HG02759 (cell line): Measurements from ENCODE around the gene ASGR2.
"Not testable (repeated sequence)": the region's sequence is repeated elsewhere in the genome, so short reads cannot be mapped to it uniquely, and the experiment has no call there.

ENCODE experiments used
- ATAC-seq: cut with Tn5 transposase; IDR thresholded peaks from one replicate; pipeline ENCODE4 v1.9.1; 2021; ENCODE audit warnings: mild to moderate bottlenecking, moderate library complexity; ENCODE audit not compliant: unreplicated experiment

Gene ASGR2

DNA sequence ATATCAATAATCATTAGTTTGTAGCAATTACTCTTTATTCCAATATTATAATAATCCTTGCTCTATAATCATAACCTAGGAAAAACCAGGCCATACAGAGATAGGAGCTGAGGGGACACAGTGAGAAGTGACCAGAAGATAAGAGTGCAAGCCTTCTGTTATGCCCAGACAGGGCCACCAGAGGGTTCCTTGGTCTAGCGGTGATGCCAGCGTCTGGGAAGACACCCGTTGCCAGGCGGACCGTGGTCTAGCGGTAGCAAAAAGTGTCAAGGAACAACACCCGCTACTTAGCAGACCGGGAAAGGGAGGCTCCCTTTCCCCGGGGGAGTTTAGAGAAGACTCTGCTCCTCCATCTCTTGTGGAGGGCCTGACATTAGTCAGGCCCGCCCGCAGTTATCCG lies 11.8 kb upstream of the ASGR2 start:
- not testable (repeated sequence) for ATAC-seq

GRCh38 chr17:7124923-7125322 lies 10.3 kb upstream of the ASGR2 start:
- no peak for ATAC-seq

DNA sequence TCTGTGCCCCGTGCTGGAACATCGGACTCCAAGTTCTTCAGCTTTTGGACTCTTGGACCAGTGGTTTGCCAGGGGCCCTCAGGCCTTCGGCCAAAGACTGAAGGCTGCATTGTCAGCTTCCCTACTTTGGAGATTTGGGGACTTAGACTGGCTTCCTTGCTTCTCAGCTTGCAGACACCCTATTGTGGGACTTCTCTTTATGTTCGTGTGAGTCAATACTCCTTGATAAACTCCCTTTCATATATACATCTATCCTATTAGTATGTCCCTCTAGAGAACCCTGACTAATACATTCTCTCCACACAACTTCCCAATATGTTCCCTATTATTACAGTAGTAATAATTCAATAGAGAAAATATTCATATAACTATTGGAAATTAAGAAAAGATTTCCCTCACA lies 9.2 kb upstream of the ASGR2 start:
- no peak for ATAC-seq

DNA sequence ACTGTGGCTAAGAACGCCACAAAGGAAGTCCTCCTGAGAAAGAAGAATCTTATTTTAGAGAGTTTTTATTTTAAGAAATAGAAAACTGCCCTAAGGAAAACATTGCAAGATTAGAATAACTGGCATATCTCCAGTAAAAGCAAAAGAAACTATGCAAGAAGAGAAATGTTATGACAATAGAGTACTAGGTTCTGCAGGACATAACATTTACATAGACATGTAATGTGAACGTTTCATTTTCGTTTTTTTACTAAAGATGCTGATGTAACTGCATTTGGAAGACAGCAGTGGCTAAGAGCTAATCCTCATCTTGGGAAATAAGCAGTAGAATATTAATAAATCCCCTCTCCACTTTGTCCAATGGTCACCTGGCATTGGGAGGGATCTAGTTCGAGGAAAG lies 7.8 kb upstream of the ASGR2 start:
- ATAC-seq, result no peak

GRCh38 chr17:7120635-7121034 lies 6.0 kb upstream of the ASGR2 start:
- not testable (repeated sequence) for ATAC-seq

DNA sequence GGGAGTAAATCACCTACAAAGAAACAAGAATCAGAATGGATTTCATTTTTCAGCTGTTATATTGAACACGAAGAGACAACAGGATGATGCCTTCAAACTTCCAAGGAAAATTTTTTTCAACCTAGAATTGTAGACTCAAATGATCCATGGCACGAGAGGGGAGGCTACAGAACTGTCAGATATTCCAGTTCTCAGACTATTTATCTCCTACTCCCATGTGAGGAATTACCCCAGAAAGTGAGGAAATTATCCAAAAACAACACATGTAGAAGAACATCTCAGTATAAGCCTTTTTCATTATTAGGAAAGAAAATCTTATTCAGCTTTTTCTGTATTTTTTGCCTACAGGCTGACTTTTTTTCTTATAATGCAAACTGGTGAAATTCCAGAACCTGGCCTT lies 5.5 kb upstream of the ASGR2 start:
- no peak for ATAC-seq

DNA sequence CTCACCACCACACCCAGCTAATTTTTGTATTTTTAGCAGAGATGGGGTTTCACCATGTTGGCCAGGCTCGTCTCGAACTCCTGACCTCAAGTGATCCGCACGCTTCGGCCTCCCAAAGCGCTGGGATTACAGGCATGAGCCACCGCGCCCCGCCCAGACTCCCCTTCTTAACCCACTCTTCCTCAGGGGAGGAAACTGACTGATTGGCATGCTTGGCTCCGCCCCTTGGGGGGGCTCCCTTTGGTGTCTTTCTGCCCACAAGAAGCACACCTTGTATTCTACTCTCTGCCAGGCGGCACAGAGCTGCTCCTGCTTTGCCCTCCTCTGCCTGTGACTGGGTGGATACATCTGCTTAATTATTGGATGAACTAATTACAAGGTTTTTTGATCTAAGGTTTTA lies 4.7 kb upstream of the ASGR2 start:
- ATAC-seq, result no peak

GRCh38 chr17:7114875-7115614 lies 423 bp upstream of the ASGR2 start:
- ATAC-seq, result no peak

GRCh38 chr17:7113273-7114071 lies 1.1 kb downstream of the ASGR2 start:
- no peak for ATAC-seq

DNA sequence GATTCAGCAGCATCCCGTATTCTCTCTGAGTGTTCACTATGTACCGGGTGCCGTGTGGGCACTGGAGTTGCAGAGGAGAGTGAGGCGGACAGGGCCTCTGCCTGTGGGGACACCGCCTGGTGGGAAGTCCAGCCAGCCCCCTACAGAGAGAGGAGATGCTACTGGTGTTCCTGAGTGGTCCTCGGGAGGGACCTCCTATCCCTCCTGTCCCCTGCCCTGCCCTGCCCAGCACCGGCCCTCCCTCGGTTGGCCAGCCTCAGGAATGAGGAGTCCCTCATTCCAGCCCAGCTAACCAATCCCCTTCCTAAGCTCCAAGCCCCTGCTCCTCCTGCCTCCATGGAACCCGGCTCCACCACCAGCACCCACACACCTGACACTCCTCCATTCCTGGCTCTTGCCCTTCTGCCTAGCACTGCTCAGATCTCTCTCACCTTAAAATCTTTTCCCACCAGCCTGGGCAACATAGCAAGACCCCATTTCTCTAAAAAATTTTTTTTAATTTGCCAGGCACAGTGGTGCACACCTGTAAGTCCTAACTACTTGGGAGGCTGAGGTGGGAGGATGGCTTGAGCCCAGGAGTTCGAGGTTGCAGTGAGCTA lies 2.0 kb downstream of the ASGR2 start:
- ATAC-seq, result no peak

DNA sequence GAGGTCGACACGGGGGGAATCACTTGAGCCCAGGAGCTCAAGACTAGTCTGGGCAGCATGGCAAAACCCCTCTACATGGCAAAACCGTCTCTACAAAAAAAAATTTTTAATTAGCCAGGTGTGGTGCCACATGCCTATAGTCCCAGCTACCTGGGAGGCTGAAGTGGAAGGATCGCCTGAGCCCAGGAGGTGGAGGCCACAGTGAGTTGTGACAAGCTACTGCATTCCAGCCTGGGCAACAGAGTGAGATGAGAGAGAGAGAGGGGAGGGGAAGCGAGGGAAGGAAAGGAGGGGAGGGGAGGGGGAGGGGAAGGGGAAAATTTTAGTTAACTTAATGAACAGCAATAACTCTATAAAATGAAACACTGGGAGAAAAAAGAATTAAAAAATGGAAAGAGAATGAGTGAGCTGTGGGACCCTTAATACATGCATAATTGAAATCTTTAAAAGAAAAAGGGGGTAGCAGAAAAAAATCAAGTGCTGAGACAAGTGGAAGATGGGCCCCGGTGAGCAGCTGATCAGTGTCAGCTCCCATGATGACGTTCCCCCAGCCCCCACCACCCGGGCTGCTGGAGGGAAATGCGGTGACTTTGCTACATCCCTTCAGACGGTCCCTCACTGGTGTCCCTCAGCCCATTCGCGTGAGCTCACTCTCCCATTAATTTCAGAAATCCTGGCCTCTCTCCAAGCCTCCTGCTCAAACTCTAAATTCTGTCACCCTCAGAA lies 2.7 kb downstream of the ASGR2 start:
- no peak for ATAC-seq

GRCh38 chr17:7110617-7111306 lies 3.9 kb downstream of the ASGR2 start:
- ATAC-seq, result no peak

DNA sequence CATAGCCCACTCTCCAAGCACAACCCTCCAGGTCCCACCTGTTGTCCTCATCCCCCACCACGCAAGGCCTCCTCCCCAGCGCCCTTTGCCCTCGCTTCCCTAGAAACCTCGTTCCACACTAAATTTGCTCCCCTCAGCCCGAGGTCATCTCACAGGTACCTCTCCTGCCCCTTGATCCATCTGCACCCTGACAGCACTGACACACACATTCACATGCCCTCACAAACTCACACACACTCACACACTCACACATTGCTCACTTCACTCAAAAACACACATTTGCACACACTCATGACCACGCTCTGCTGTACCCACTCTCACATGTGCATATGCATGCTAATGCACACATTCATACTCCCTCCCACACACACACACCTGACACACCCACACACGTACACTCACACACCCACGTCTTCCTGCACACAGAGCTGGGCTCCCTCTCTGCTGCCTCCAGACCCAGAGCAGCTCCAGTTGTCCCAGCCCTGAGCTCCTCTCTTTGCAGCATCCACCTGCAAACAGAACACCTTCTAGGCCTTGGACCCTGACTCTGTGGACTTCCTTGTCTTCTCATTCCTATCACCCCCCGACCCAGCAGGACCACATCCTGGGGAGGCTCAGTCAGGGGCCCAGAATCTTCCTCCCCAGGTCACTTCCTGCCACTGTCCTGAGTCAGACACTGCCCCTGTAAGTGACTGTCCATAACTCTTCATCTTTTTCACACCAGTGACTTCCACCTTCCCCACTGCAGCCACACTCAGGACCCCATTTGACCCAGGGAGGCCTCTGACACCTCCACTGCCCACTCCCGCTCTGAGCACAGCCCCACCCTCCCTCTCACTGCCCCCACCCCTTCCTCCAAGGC lies 4.9 kb downstream of the ASGR2 start:
- ATAC-seq, result no peak

GRCh38 chr17:7108981-7109380 lies 5.6 kb downstream of the ASGR2 start:
- no peak for ATAC-seq

- no peak for ATAC-seq
Observed at GRCh38 chr17:7108560-7108925, 6.1 kb downstream of the ASGR2 start.

GRCh38 chr17:7107795-7108559 lies 6.6 kb downstream of the ASGR2 start:
- ATAC-seq, result no peak

DNA sequence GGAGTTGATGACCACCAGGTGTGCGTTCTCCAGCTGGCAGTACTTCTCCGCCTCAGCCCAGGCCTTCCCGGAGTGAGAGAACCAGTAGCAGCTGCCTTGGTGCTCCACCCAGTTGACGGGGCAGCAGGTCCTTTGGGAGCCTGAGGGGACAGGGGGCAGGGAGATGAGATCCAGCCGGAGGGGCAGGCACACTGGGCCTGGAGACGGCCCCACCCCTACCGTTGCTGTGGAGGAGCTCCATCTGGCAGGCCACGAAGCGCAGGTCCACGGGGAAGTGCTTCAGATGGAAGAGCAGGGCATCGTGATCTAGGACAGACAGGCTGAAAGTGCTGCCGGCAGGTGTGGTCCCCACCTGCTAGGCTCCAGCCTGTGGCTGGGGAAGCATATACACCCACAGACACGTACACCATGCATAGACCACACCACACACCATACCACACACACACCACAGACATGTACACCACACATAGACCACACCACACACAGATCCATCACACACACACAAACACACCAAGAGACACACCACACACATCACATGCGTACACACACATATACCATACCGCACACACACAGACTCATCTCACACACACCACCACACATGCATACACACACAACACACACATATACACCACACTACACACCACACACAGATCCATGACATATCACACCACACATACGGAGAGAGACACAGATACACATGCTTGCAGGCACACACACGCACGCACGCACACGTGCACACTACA lies 7.4 kb downstream of the ASGR2 start:
- ATAC-seq, result no peak

DNA sequence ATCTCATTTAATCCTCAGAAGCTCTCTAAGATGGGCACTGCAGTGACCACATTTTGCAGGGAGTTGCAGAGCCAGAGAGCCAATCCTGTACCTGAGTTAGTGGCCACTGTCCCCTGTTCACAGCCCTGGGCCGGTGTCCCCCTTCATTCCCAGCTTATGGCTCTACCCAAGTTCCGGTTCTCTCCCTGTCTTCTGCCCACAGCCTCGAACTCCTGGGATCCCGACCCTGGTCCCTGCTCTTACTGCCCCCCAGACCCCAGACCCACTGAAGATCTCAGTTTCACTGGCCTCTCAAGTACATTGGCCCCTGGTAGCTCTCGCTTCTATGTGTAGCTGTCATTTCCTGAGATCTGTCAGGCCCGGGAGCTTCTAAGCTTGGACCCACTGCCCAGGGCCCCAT lies 12.2 kb downstream of the ASGR2 start:
- no peak for ATAC-seq
